ENCODE results near the gene ZG16. TPM values are rescaled to one million over a fixed set of nuclear protein-coding genes. Genes with fewer than 3 reads are reported as not detected.
A peak's percentile ranks its signal among the peaks of the same experiment; 100 is the strongest.

ZG16 gene
- total and polyA plus RNA-seq, 9 of the 15 experiments (the other 6 are each of a cell fraction or from before 2014, with no cell fraction given) = 0.04 TPM; not detected in 8

DNA sequence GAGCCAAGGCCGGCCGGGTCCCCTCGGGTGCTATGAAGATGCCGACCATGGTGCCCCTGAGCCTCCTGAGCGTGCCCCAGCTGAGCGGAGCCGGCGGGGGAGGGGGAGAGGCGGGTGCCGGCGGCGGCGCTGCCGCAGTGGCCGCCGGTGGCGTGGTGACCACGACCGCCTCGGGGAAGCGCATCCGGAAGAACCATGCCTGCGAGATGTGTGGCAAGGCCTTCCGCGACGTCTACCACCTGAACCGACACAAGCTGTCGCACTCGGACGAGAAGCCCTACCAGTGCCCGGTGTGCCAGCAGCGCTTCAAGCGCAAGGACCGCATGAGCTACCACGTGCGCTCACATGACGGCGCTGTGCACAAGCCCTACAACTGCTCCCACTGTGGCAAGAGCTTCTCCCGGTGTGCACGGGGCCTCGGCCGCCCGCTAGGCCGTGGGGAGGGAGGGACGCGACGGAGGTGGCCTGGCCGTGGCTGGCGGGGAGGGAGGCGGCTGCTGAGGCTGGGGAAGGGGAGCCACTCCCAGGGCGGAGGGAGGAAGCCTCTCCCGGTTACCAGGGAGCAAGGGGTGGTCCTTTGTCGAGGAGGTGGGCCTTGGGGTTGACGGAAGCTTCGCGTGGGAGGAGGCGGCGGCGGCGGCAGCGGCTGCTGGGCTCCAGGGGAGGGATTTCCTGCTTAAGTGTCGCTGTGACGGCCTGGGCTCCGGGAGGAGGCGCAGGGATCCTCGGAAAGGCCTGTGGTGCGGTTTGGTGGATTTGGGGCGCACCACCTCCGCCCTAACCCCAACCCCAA lies 29.6 kb downstream of the ZG16 start (continued):
- TF ChIP-seq, protein P1, sequence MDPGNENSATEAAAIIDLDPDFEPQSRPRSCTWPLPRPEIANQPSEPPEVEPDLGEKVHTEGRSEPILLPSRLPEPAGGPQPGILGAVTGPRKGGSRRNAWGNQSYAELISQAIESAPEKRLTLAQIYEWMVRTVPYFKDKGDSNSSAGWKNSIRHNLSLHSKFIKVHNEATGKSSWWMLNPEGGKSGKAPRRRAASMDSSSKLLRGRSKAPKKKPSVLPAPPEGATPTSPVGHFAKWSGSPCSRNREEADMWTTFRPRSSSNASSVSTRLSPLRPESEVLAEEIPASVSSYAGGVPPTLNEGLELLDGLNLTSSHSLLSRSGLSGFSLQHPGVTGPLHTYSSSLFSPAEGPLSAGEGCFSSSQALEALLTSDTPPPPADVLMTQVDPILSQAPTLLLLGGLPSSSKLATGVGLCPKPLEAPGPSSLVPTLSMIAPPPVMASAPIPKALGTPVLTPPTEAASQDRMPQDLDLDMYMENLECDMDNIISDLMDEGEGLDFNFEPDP (CRISPR knock-in tag; IDR thresholded peaks at IDR 0.05) = no peak
- TF ChIP-seq EP400 (IDR thresholded peaks at IDR 0.05) = peak; percentile 86
- TF ChIP-seq EGR1 (conservative IDR thresholded peaks at IDR 0.05) = peak; percentile 98
- TF ChIP-seq ZNF274 (IDR thresholded peaks at IDR 0.05; ENCODE audit: borderline replicate concordance, low read depth, low read length) = no peak
- TF ChIP-seq ZNF121 (CRISPR knock-in tag; conservative IDR thresholded peaks at IDR 0.05) = no peak
- TF ChIP-seq, protein P2, sequence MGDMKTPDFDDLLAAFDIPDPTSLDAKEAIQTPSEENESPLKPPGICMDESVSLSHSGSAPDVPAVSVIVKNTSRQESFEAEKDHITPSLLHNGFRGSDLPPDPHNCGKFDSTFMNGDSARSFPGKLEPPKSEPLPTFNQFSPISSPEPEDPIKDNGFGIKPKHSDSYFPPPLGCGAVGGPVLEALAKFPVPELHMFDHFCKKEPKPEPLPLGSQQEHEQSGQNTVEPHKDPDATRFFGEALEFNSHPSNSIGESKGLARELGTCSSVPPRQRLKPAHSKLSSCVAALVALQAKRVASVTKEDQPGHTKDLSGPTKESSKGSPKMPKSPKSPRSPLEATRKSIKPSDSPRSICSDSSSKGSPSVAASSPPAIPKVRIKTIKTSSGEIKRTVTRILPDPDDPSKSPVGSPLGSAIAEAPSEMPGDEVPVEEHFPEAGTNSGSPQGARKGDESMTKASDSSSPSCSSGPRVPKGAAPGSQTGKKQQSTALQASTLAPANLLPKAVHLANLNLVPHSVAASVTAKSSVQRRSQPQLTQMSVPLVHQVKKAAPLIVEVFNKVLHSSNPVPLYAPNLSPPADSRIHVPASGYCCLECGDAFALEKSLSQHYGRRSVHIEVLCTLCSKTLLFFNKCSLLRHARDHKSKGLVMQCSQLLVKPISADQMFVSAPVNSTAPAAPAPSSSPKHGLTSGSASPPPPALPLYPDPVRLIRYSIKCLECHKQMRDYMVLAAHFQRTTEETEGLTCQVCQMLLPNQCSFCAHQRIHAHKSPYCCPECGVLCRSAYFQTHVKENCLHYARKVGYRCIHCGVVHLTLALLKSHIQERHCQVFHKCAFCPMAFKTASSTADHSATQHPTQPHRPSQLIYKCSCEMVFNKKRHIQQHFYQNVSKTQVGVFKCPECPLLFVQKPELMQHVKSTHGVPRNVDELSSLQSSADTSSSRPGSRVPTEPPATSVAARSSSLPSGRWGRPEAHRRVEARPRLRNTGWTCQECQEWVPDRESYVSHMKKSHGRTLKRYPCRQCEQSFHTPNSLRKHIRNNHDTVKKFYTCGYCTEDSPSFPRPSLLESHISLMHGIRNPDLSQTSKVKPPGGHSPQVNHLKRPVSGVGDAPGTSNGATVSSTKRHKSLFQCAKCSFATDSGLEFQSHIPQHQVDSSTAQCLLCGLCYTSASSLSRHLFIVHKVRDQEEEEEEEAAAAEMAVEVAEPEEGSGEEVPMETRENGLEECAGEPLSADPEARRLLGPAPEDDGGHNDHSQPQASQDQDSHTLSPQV (IDR thresholded peaks at IDR 0.05) = peak; percentile 97
- no peak for TF ChIP-seq CSDE1 (IDR thresholded peaks at IDR 0.05)
- TF ChIP-seq ZNF197 (CRISPR knock-in tag; IDR thresholded peaks at IDR 0.05; ENCODE audit: low read depth) = no peak
- TF ChIP-seq BRD4 (IDR thresholded peaks at IDR 0.05) = no peak
- TF ChIP-seq, protein P3, sequence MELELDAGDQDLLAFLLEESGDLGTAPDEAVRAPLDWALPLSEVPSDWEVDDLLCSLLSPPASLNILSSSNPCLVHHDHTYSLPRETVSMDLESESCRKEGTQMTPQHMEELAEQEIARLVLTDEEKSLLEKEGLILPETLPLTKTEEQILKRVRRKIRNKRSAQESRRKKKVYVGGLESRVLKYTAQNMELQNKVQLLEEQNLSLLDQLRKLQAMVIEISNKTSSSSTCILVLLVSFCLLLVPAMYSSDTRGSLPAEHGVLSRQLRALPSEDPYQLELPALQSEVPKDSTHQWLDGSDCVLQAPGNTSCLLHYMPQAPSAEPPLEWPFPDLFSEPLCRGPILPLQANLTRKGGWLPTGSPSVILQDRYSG (tag; conservative IDR thresholded peaks at IDR 0.05; ENCODE audit: low read depth) = peak; percentile 52; the same call in 1 of the 2 replicates
- no peak for TF ChIP-seq ZNF717 (CRISPR knock-in tag; IDR thresholded peaks at IDR 0.05)
- TF ChIP-seq, protein P4, sequence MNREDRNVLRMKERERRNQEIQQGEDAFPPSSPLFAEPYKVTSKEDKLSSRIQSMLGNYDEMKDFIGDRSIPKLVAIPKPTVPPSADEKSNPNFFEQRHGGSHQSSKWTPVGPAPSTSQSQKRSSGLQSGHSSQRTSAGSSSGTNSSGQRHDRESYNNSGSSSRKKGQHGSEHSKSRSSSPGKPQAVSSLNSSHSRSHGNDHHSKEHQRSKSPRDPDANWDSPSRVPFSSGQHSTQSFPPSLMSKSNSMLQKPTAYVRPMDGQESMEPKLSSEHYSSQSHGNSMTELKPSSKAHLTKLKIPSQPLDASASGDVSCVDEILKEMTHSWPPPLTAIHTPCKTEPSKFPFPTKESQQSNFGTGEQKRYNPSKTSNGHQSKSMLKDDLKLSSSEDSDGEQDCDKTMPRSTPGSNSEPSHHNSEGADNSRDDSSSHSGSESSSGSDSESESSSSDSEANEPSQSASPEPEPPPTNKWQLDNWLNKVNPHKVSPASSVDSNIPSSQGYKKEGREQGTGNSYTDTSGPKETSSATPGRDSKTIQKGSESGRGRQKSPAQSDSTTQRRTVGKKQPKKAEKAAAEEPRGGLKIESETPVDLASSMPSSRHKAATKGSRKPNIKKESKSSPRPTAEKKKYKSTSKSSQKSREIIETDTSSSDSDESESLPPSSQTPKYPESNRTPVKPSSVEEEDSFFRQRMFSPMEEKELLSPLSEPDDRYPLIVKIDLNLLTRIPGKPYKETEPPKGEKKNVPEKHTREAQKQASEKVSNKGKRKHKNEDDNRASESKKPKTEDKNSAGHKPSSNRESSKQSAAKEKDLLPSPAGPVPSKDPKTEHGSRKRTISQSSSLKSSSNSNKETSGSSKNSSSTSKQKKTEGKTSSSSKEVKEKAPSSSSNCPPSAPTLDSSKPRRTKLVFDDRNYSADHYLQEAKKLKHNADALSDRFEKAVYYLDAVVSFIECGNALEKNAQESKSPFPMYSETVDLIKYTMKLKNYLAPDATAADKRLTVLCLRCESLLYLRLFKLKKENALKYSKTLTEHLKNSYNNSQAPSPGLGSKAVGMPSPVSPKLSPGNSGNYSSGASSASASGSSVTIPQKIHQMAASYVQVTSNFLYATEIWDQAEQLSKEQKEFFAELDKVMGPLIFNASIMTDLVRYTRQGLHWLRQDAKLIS (CRISPR knock-in tag; IDR thresholded peaks at IDR 0.05) = peak; percentile 91; the same call in 1 of the 2 replicates
- TF ChIP-seq, protein P5, sequence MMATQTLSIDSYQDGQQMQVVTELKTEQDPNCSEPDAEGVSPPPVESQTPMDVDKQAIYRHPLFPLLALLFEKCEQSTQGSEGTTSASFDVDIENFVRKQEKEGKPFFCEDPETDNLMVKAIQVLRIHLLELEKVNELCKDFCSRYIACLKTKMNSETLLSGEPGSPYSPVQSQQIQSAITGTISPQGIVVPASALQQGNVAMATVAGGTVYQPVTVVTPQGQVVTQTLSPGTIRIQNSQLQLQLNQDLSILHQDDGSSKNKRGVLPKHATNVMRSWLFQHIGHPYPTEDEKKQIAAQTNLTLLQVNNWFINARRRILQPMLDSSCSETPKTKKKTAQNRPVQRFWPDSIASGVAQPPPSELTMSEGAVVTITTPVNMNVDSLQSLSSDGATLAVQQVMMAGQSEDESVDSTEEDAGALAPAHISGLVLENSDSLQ (IDR thresholded peaks at IDR 0.05) = peak; percentile 73
- no peak for TF ChIP-seq ZNF57 (CRISPR knock-in tag; IDR thresholded peaks at IDR 0.05)
- TF ChIP-seq, protein P6, sequence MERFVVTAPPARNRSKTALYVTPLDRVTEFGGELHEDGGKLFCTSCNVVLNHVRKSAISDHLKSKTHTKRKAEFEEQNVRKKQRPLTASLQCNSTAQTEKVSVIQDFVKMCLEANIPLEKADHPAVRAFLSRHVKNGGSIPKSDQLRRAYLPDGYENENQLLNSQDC (CRISPR knock-in tag; IDR thresholded peaks at IDR 0.05) = no peak
- peak; percentile 96 for TF ChIP-seq CHD1 (IDR thresholded peaks at IDR 0.05; ENCODE audit: low read length)
